Natural killer cell (primary cell): Measurements from ENCODE around the gene LMNTD1. TPM values are rescaled to one million over a fixed set of nuclear protein-coding genes. Genes with fewer than 3 reads are reported as not detected.

ENCODE experiments used
- ATAC-seq, 3 donors: fragments of 150-1000 bp in 2 of 3; fragments of 200-7000 bp in 1 of 3; cut with Tn5 transposase; 1 replicate in 1 of 3; 2 replicates in 2 of 3; pipeline ENCODE4 v1.10.0; 2021; ENCODE audit warnings: mild to moderate bottlenecking in 2 of 3, moderate library complexity in 2 of 3
- DNase-seq, 2 donors: peaks; one replicate each; pipeline versions ENCODE4 v3.0.0 to v3.0.0-alpha.2; 2013 to 2021; ENCODE audit warnings: mixed read lengths in 1 of 2
- H3K27ac ChIP-seq: one replicate; pipeline ENCODE4 v1.5.1; 2013; ENCODE audit warnings: mild to moderate bottlenecking, low read length
- H3K27me3 ChIP-seq: one replicate; pipeline ENCODE4 v1.6.1; 2013; ENCODE audit warnings: low read length; ENCODE audit not compliant: control insufficient read depth, insufficient read depth
- H3K36me3 ChIP-seq: one replicate; pipeline ENCODE4 v1.6.1; 2013; ENCODE audit warnings: low read length; ENCODE audit not compliant: control insufficient read depth, insufficient read depth
- H3K4me1 ChIP-seq: one replicate; pipeline ENCODE4 v1.6.1; 2013; ENCODE audit warnings: low read length; ENCODE audit not compliant: control insufficient read depth, insufficient read depth
- H3K4me3 ChIP-seq: one replicate; pipeline ENCODE4 v1.5.1; 2013; ENCODE audit warnings: low read length
- H3K9me3 ChIP-seq: one replicate; pipeline ENCODE4 v1.6.1; 2013; ENCODE audit warnings: low read length; ENCODE audit not compliant: control insufficient read depth, insufficient read depth
- H3K27ac Mint-ChIP-seq, 2 donors: one replicate each; pipeline ENCODE4 v1.8.0; 2022; ENCODE audit warnings: mild to moderate bottlenecking in 2 of 2, mixed read lengths in 2 of 2, moderate library complexity in 1 of 2
- H3K27me3 Mint-ChIP-seq, 2 donors: one replicate each; pipeline ENCODE4 v1.8.0; 2022; ENCODE audit warnings: low read depth in 2 of 2, mixed read lengths in 2 of 2
- H3K36me3 Mint-ChIP-seq: one replicate; pipeline ENCODE4 v1.8.0; 2022; ENCODE audit warnings: mixed read lengths
- H3K4me1 Mint-ChIP-seq, 2 donors: one replicate each; pipeline ENCODE4 v1.8.0; 2022; ENCODE audit warnings: mixed read lengths in 2 of 2
- H3K4me3 Mint-ChIP-seq: one replicate; pipeline ENCODE4 v1.8.0; 2022; ENCODE audit warnings: mild to moderate bottlenecking, moderate library complexity, mixed read lengths
- H3K9me3 Mint-ChIP-seq, 2 donors: one replicate each; pipeline ENCODE4 v1.8.0; 2022; ENCODE audit warnings: mixed read lengths in 2 of 2
- CTCF ChIP-seq: fragments of 200-600 bp; IDR thresholded peaks from one replicate; pipeline ENCODE4 v1.8.0; 2022; ENCODE audit warnings: antibody characterized with exemption
- WGBS: methylation state at CpG from one replicate; pipeline ENCODE4 v1.1.7; 2013; ENCODE audit warnings: missing lambda C conversion rate; ENCODE audit not compliant: insufficient coverage; 5-methylcytosine and 5-hydroxymethylcytosine counted together
- intact Hi-C: fragments of 100-400 bp; cut with micrococcal nuclease; formaldehyde crosslinking; loops from one replicate; pipeline ENCODE4 v1.14.2; 2022
- total RNA-seq, 4 donors: library from RNA; stranded (reverse); fragments of 120-200 nt in 1 of 4; gene quantifications; one replicate each; pipeline versions ENCODE4 v1.2.3 to v1.2.4, GENCODE V29; 2013 to 2022

LMNTD1 gene
- total RNA-seq, 3 donors from 2014 or later (not counting 1 experiment from before 2014, with no cell fraction given): not detected

DNA sequence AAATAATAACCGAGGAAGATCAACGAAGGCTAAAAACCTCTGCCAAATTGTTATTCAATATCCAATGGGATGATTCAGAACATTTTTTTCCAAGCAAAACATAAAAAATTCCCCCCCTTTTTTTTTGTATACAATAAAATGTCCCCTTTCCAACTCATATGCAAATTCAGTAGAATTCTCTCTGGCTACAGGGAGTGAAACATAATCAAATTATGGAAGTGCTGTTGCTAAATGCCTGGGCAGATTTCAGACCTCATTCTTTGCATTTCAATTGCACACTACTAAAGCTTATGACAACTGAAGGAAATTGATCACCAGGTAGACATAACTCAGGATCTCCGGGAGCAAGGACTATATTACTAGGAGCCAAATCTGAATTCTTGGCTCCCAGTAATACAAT lies 51.0 kb downstream of the LMNTD1 start:
- Histone ChIP-seq H3K4me3 (no peak overlapping the region), H3K4me1 (peaks cover under 1% of the 10 kb centered on the region), H3K27ac (no peak overlapping the region), H3K9me3 (peaks cover 4% of the 10 kb centered on the region), H3K36me3 (no peaks in the 10 kb centered on the region), H3K27me3 (no peaks in the 10 kb centered on the region)
- WGBS: 92% methylated on average over 3 of the region's 3 CpGs
- Mint-ChIP-seq H3K36me3 (no peaks in the 10 kb centered on the region), H3K9me3 (no peaks in the 10 kb centered on the region), H3K4me3 (no peak overlapping the region), H3K27ac (no peak overlapping the region), H3K4me1 (no peaks in the 10 kb centered on the region), H3K27me3 (peaks cover 4 to 10% of the 10 kb centered on the region in 2 donors)
- DNase-seq (no peak), ATAC-seq (no peak)
- no peak for TF ChIP-seq CTCF
- intact Hi-C loops: no loop called here

GRCh38 chr12:25501549-25501948 lies 51.5 kb downstream of the LMNTD1 start:
- no peak overlapping the region for H3K27ac Mint-ChIP-seq
- peaks cover 4% of the 10 kb centered on the region in 2 donors for H3K4me1 Mint-ChIP-seq
- H3K27ac ChIP-seq: no peak overlapping the region
- no peak for TF ChIP-seq CTCF
- DNase-seq (no peak), ATAC-seq (no peak)
- no peaks in the 10 kb centered on the region for H3K9me3 Mint-ChIP-seq
- no peak overlapping the region for H3K4me3 ChIP-seq
- H3K27me3 ChIP-seq: no peaks in the 10 kb centered on the region
- H3K36me3 Mint-ChIP-seq: no peaks in the 10 kb centered on the region
- H3K4me1 ChIP-seq: peaks cover 3% of the 10 kb centered on the region
- intact Hi-C loops: no loop called here
- H3K4me3 Mint-ChIP-seq: no peak overlapping the region
- H3K27me3 Mint-ChIP-seq: peaks cover 4 to 10% of the 10 kb centered on the region in 2 donors
- H3K9me3 ChIP-seq: peaks cover 4% of the 10 kb centered on the region
- no peaks in the 10 kb centered on the region for H3K36me3 ChIP-seq
- 88% methylated on average over 1 of the region's 1 CpG for WGBS

GRCh38 chr12:25500651-25501050 lies 52.4 kb downstream of the LMNTD1 start:
- no peak overlapping the region for H3K4me3 Mint-ChIP-seq
- peaks cover 13% of the 10 kb centered on the region in 2 donors for H3K4me1 Mint-ChIP-seq
- 81% methylated on average over 6 of the region's 6 CpGs for WGBS
- no peak overlapping the region for H3K27ac Mint-ChIP-seq
- DNase-seq (no peak), ATAC-seq (no peak)
- peaks cover 4 to 10% of the 10 kb centered on the region in 2 donors for H3K27me3 Mint-ChIP-seq
- no peak for TF ChIP-seq CTCF
- Histone ChIP-seq H3K4me1 (peaks cover 4% of the 10 kb centered on the region), H3K9me3 (peaks cover 4% of the 10 kb centered on the region), H3K27ac (no peak overlapping the region), H3K27me3 (no peaks in the 10 kb centered on the region), H3K4me3 (no peak overlapping the region), H3K36me3 (no peaks in the 10 kb centered on the region)
- H3K9me3 Mint-ChIP-seq: no peaks in the 10 kb centered on the region
- H3K36me3 Mint-ChIP-seq: no peaks in the 10 kb centered on the region
- intact Hi-C loops: no loop called here

- Mint-ChIP-seq H3K4me1 (peaks cover 19 to 22% of the 10 kb centered on the region in 2 donors), H3K9me3 (no peaks in the 10 kb centered on the region), H3K36me3 (no peaks in the 10 kb centered on the region), H3K27ac (peak overlapping the region; percentile 55 to 70), H3K27me3 (peaks cover 4 to 9% of the 10 kb centered on the region in 2 donors), H3K4me3 (no peak overlapping the region)
- Histone ChIP-seq H3K9me3 (peaks cover 4% of the 10 kb centered on the region), H3K36me3 (no peaks in the 10 kb centered on the region), H3K27ac (peak overlapping the region; percentile 66), H3K4me3 (no peak overlapping the region), H3K27me3 (no peaks in the 10 kb centered on the region), H3K4me1 (peaks cover 5% of the 10 kb centered on the region)
- ATAC-seq (no peak), DNase-seq (no peak)
- 90% methylated on average over 6 of the region's 7 CpGs for WGBS
- no peak for TF ChIP-seq CTCF
- intact Hi-C loops: no loop called here
These were observed 56.1 kb downstream of the LMNTD1 start for GRCh38 chr12:25497021-25497420.
